Activated T-cell treated with anti-CD3 and anti-CD28 coated beads for 24 hours (primary cell): ENCODE data around the gene ITGA5.

ENCODE experiments used
- DNase-seq: peaks from one replicate; pipeline ENCODE4 v3.0.0-alpha.2; 2020; ENCODE audit warnings: low read depth

The ITGA5 gene

DNA sequence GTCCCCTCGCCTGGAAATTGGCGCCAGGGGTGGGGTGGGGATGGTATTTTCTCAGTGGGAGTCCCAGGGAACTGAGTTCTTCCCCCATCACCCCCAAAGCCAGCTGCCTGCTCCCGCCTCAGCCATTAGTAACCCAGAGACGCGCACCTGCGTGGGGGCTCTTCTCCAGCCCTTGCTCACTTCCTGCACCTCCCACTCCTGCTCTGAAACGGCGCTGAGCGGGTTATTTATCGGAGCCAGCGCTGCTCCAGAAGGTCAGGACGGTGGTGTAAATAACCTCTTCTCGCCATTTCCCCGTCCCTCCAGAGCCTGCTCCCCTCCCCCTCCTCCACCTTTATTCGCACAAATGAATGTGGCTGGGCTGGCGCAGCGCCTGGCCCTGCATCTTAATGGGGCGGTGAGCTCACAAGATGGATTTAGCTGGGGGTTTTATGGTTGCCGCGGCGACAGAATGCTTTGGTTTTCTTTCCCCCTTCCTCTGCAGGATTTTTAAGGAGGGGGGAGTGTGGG lies 67.0 kb downstream of the ITGA5 start:
- DNase-seq, result no peak

DNA sequence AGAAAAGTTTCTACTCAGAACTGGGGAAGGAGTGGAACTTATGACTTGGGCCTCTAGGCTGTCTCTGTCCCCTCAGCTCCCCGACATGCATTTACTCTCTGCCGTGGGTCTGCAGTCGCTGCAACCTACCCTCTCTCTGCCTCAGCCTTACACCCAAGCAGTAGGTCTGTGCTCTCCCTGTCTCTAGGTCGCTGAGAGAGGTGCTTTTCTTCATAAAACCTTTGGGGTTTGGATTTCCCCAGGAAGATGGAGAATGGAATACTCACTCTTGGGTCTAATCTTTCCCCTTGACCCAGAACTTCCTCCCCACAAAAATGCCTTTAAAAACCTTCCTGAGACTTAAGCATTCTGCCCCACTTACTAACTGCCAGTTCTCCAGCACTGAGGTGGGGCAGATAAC lies 67.7 kb downstream of the ITGA5 start:
- no peak for DNase-seq

DNA sequence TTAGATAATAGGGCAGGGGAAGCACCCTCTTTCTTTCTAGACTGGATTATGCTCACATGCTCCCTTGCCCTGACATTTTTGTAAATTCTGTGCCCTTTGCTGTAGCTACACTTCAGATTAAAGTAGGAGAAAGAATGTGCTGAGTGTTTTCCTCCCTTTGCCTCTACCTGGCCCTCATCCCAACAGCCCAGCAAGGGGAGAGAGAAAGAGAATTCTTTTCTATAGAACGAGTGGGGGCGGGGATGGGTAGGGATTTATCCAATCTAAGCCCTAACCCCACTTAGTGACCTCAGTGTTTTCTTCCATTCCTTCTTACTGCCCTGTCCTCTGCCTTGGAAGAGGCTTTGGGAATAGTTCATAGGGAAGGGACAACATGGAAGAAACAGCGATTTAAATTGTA lies 68.3 kb downstream of the ITGA5 start:
- DNase-seq, result no peak

DNA sequence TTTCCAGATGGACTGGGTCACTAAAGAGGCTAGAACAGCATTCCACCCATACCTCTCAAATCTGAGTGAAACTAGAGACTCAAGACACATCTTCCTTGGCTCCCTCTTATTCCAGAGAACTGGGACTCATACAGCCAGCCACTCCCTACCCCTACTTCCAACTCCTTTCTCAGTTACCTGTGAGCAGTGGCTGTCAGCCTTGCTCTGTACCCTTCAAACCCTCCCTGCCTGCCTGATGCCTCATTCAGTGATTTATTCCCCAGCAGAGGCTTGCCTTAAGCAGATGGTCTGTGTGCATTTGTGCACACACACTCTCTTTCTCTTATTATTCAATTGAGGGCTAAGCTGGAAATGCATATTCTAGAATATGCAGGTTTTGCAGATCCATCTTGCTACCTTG lies 69.4 kb downstream of the ITGA5 start:
- no peak for DNase-seq

DNA sequence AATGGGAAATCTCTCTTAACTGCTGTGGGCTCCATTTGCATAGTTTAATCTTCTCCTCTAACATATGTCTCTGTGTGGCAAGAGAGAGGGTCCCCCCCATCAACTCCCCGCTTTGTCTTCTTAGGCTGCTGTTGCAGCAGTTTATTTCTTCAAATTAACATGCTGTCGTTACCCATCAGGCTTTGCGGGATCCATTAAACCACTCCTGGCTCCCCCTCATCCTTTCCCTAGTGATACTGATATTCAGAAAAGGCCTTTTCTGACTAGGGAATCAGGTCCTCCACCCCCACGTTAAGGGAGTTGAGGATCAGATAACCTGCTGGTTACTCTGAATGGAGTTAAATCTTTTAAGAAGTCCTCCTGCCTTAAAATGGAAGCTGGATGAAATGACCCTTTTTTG lies 70.0 kb downstream of the ITGA5 start:
- DNase-seq, result no peak
